GOT3 (cell line): ENCODE measurements around the gene TSC2.
A peak's percentile ranks its signal among the peaks of the same experiment; 100 is the strongest.
"Not testable (repeated sequence)": the region's sequence is repeated elsewhere in the genome, so short reads cannot be mapped to it uniquely, and the experiment has no call there.

Source experiments
- DNase-seq: peaks from one replicate; lab custom pipeline; 2025; ENCODE audit warnings: mixed read lengths; lab: John Stamatoyannopoulos, UW

Gene TSC2

GRCh38 chr16:2122429-2122828, 74.6 kb downstream of the TSC2 start:
- DNase-seq, result no peak

- DNase-seq, result not testable (repeated sequence)
Observed at GRCh38 chr16:2122934-2123683, 75.3 kb downstream of the TSC2 start.

DNA sequence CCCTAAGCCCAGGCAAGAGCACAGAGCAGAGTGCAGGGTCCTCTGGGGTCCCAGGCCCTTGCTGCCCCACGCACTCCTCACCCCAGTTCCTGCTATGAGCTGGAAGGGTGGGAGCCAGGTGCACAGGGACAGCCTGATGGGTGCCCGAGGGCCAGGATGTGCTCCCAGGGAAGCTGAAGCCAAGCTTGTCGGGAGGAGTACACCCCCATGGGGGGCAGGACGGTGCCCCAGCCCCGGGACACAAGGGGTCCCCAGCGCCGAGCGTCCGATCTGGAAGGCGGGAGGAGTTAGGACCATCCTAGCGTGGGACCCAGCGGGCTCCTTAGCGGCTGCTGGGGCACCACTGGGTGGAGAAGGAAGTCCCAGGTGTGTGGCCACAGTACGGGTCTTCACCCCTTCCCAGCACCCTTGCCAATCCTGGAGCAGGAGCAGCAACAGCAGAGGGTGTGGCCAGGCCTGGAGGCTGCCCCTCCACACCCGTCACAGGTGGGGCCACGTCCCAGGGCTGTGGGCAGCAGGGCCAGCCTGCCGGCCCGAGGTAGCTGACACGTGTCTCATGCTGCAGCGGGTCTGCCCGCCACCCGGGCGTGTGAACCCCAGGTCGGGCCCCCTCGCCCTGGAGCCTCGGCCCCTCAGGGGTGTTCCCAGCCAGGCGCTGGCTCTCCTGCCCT, 76.1 kb downstream of the TSC2 start:
- DNase-seq, result not testable (repeated sequence)

- DNase-seq, result not testable (repeated sequence)
Observed at GRCh38 chr16:2124377-2124693, 76.5 kb downstream of the TSC2 start.

DNA sequence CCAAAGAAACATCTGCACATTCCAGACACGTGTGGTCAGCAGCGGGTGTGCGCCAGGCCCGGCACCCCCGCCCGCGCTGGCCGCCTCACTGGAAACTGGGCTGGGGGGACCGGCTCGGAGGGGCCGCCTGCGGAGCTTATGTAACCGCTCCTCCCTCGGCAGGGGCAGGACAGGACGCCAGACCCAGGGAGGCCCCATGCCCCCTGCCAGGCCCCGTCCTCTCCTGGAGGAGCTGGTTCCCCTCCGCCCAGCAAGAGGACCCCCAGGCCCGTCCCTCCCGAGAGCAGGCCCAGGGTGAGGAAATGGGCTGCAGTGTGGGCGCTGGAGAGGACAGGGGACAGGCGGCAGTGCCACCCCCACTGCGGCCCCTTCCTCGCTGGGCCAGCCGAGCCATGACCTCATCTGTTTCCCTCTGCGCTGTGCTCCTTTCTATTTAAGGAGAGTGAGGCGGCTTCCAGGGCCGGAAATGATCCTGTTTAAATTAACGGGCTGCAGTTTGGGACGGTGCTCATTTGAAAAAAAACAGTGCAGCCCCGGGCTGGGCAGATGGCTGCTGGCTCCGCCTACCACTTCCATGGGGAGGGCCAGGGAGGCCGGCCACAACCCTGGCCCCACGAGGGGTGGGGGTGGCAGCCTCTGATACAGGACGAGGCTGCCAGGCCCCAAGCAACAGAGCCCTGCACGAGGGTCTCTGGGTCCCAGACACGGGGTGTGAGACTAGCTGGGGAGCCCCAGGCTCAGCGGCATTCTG, 77.1 kb downstream of the TSC2 start:
- not testable (repeated sequence) for DNase-seq

- not testable (repeated sequence) for DNase-seq
Observed at GRCh38 chr16:2125609-2126008, 77.8 kb downstream of the TSC2 start.

GRCh38 chr16:2126161-2126743, 78.5 kb downstream of the TSC2 start:
- not testable (repeated sequence) for DNase-seq

DNA sequence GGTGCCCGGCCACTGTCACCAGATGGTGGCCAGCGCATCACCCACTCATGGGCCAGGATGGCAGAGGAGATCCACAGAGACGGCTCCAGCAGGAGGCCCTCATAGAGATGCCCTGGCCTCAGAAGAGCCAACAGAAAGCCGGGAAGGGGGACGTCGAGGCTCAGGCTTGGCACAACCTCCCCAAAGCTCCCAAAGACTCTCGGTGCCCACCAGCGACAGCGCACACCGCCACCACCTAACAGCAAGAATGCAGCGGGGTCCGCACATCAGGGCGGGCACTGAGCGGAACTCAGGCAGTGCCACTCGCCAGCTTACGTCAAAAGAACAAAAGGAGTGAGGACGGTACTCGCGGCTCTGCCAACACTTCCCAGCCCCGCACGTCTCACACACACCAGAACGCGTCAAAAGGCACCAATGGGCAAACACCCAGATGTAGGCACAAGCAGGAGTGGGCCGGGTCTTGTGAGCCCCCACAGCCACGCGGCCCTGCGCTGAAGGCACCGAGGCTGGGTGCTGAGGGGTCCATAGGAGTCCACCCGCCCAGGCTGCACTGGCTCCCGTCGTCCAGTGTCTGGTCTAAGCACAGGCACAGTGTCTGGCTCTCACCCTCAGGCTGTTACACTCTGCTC, 79.3 kb downstream of the TSC2 start:
- not testable (repeated sequence) for DNase-seq

- not testable (repeated sequence) for DNase-seq
Observed at GRCh38 chr16:2127630-2128280, 80.0 kb downstream of the TSC2 start.

- DNase-seq, result not testable (repeated sequence)
Observed at GRCh38 chr16:2129251-2129650, 81.5 kb downstream of the TSC2 start.

DNA sequence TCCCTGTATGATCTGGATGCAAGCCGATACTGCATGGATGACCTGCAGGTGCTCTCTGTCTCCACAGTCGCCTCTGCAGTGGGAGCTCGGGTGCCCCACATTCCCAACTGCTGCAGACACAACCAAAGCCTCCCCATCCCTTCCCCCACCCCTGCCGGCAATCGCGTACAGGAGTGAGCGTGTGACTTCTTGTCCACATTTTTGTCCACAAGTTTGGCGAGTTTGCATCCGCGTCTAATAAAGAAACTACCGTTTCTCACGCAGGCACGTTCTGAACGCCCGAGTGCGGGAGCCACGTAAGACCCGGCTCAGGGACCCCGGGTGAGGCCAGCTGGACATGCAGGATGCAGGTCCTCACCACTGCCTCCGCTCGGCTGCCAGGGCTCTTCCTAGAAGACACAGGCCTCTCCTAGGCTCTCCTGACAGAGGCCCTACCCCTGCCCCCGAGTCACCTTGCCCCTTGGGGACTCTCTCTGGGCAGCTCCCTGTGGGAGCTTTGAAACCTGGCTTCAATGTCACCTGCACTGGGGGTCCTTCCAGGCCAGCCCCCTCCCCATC, 82.2 kb downstream of the TSC2 start:
- not testable (repeated sequence) for DNase-seq

GRCh38 chr16:2133797-2134196, 86.0 kb downstream of the TSC2 start:
- DNase-seq, result not testable (repeated sequence)

- not testable (repeated sequence) for DNase-seq
Observed at GRCh38 chr16:2135071-2135470, 87.3 kb downstream of the TSC2 start.

- peak; percentile 99 for DNase-seq
Observed at GRCh38 chr16:2135770-2136490, 88.1 kb downstream of the TSC2 start, which contains the start of gene PKD1. TSS of gene PKD1 (minus strand) at chr16:2135898. CDS start at chr16:2135689, 209 bp downstream.
